Measurements from ENCODE around the gene MBD5. TPM values are rescaled to one million over a fixed set of nuclear protein-coding genes. Genes with fewer than 3 reads are reported as not detected.

The MBD5 gene
- total and polyA plus RNA-seq, 2 of the 4 experiments (the other 2 are of a cell fraction), result 9.8 to 14.2 TPM

DNA sequence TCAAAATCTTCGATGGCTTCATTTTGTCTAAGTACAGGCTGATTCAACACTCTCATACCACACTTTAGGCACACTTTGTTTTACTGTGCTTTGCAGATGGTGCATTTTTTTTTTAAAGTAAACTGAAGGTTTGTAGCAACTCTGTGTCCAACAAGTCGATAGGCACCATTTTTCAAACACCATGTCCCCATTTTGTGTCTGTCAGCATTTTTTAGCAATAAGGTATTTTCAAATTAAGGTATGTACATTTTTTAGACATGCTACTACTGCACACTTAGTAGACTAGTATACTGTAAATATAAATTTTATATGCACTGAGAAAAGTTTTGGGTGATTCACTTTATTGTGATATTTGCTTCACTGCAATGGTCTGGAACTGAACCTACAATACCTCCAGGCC, 44.8 kb upstream of the MBD5 start:
- H3K27ac ChIP-seq (ENCODE audit: insufficient read depth, low read length), result no peak overlapping the region
- H3K9ac ChIP-seq (ENCODE audit: low read depth, low read length), result no peak overlapping the region
- no peak overlapping the region for H3K56ac ChIP-seq (ENCODE audit: extremely low read depth, insufficient read depth, low read length)
- no peak overlapping the region for H4K5ac ChIP-seq (ENCODE audit: low read depth, low read length)
- H2BK15ac ChIP-seq (ENCODE audit: low read depth, low read length), result no peak overlapping the region
- H2AFZ ChIP-seq (replicated peaks; ENCODE audit: low read length, poor library complexity), result no peak overlapping the region
- no peak overlapping the region for H2AK5ac ChIP-seq (ENCODE audit: low read depth, low read length)
- POLR2A ChIA-PET (ENCODE audit: unreplicated experiment), result no interaction called here
- H4K91ac ChIP-seq (ENCODE audit: insufficient read depth, low read depth, low read length), result no peak overlapping the region
- no peaks in the 10 kb centered on the region for H3K27me3 ChIP-seq (ENCODE audit: control insufficient read depth, insufficient read depth, low read length)
- no peak overlapping the region for H2BK120ac ChIP-seq (ENCODE audit: low read depth, low read length)
- intact Hi-C loops (cut with micrococcal nuclease), result no loop called here
- no CpG with 5 or more reads among the region's 2 CpGs for WGBS, 2 experiments (ENCODE audit: extremely low coverage in 2 of 2, insufficient read length in 1 of 2)
- H4K20me1 ChIP-seq (ENCODE audit: insufficient read depth, low read length), result 0 out of 2 replicates have a peak, but pooled peaks cover 6% of the 10 kb centered on the region
- H4K8ac ChIP-seq (ENCODE audit: low read depth in 2 of 2, low read length in 2 of 2), result no peak overlapping the region
- no peak overlapping the region for H3K14ac ChIP-seq (replicated peaks; ENCODE audit: low read depth, low read length)
- H2BK20ac ChIP-seq (ENCODE audit: low read depth, low read length), result no peak overlapping the region
- no peak overlapping the region for H3K4ac ChIP-seq (ENCODE audit: low read depth, low read length)
- BruUV-seq (replicated peaks), result no TSS peak
- H3K4me2 ChIP-seq (ENCODE audit: low read depth, low read length), result no peak overlapping the region
- dilution Hi-C loops (cut with HindIII; ENCODE audit: low sequenced_read_pairs, unreplicated experiment), result no loop called here
- TF ChIP-seq MAFK (IDR thresholded peaks at IDR 0.05; ENCODE audit: low read depth, low read length), result peak; percentile 91
- TF ChIP-seq BHLHE40 (IDR thresholded peaks at IDR 0.05; ENCODE audit: low read depth, low read length), result no peak
- no peak overlapping the region for H3K23ac ChIP-seq (ENCODE audit: low read depth, low read length)
- ATAC-seq (ENCODE audit: low read depth) (no peak), DNase-seq (no peak)
- no peak overlapping the region for H2AK9ac ChIP-seq (replicated peaks; ENCODE audit: low read depth, low read length, poor library complexity)
- no peaks in the 10 kb centered on the region for H3K36me3 ChIP-seq (ENCODE audit: control insufficient read depth, insufficient read depth, low read length)
- H3K4me1 ChIP-seq (ENCODE audit: control insufficient read depth, insufficient read depth, low read length), result no peaks in the 10 kb centered on the region
- CTCF ChIA-PET, result no interaction called here
- no peaks in the 10 kb centered on the region for H3K9me1 ChIP-seq (ENCODE audit: insufficient read depth, low read length)
- H3K4me3 ChIP-seq (ENCODE audit: insufficient read depth, low read depth, low read length), result no peak overlapping the region
- in situ Hi-C loops (cut with MboI; ENCODE audit: low sequenced_read_pairs), result loop anchor here (25.0 kb wide), 1 partner anchor 1011 kb away; no protein-coding TSS in a partner anchor
- H3K79me1 ChIP-seq (ENCODE audit: low read depth in 1 of 2, low read length in 2 of 2), result peaks cover 5 to 13% of the 10 kb centered on the region in 2 experiments; a peak in 3 of 4 replicates
- no peak overlapping the region for H3K18ac ChIP-seq (ENCODE audit: low read depth, low read length)
- H3K9me3 ChIP-seq (ENCODE audit: control insufficient read depth, insufficient read depth, low read length), result no peaks in the 10 kb centered on the region
- H2BK5ac ChIP-seq (ENCODE audit: low read depth, low read length, poor library complexity, severe bottlenecking), result no peak overlapping the region

Measured in IMR-90 (cell line).